IPS-20b (cell line): ENCODE data around the gene LRP2.
"Not testable (repeated sequence)": the region's sequence is repeated elsewhere in the genome, so short reads cannot be mapped to it uniquely, and the experiment has no call there.

Experiments used
- H3K27ac ChIP-seq: one replicate; pipeline ENCODE4 v1.5.1; 2013; ENCODE audit warnings: low read length
- H3K27me3 ChIP-seq: 2 replicates; pipeline ENCODE4 v1.6.1; 2013; ENCODE audit warnings: mild to moderate bottlenecking, low read length, inconsistent platforms; ENCODE audit not compliant: insufficient read depth
- H3K36me3 ChIP-seq: 2 replicates; pipeline ENCODE4 v1.6.1; 2013; ENCODE audit warnings: low read depth, mild to moderate bottlenecking, inconsistent platforms, low read length, moderate library complexity; ENCODE audit not compliant: insufficient read depth
- H3K4me1 ChIP-seq: 2 replicates; pipeline ENCODE4 v1.6.1; 2013; ENCODE audit warnings: mild to moderate bottlenecking, control low read depth, inconsistent platforms, low read length, moderate library complexity; ENCODE audit not compliant: insufficient read depth
- H3K4me3 ChIP-seq: 2 replicates; pipeline ENCODE4 v1.5.1; 2013; ENCODE audit warnings: mild to moderate bottlenecking, low read length, inconsistent platforms
- H3K9ac ChIP-seq: 2 replicates; pipeline ENCODE4 v1.6.1; 2013; ENCODE audit warnings: low read depth, mild to moderate bottlenecking, inconsistent platforms, low read length, moderate library complexity
- H3K9me3 ChIP-seq: 2 replicates; pipeline ENCODE4 v1.6.1; 2013; ENCODE audit warnings: mild to moderate bottlenecking, low read depth, low read length, inconsistent platforms; ENCODE audit not compliant: insufficient read depth

The LRP2 gene

GRCh38 chr2:169291517-169291916 is 70.8 kb downstream of the LRP2 start:
- Histone ChIP-seq H3K9ac (no peak overlapping the region), H3K9me3 (no peaks in the 10 kb centered on the region), H3K27ac (no peak overlapping the region), H3K4me1 (peaks cover 2% of the 10 kb centered on the region; the same call in 1 of the 2 replicates), H3K27me3 (no peaks in the 10 kb centered on the region), H3K36me3 (no peaks in the 10 kb centered on the region), H3K4me3 (no peak overlapping the region)

GRCh38 chr2:169290433-169290832 is 71.9 kb downstream of the LRP2 start:
- Histone ChIP-seq H3K4me3 (no peak overlapping the region), H3K9ac (no peak overlapping the region), H3K36me3 (no peaks in the 10 kb centered on the region), H3K9me3 (no peaks in the 10 kb centered on the region), H3K27me3 (no peaks in the 10 kb centered on the region), H3K4me1 (peaks cover 5% of the 10 kb centered on the region; the same call in 1 of the 2 replicates), H3K27ac (no peak overlapping the region)

- H3K27ac ChIP-seq, result no peak overlapping the region
- no peak overlapping the region for H3K9ac ChIP-seq
- H3K27me3 ChIP-seq, result no peaks in the 10 kb centered on the region
- peaks cover 5% of the 10 kb centered on the region; the same call in 1 of the 2 replicates for H3K4me1 ChIP-seq
- no peaks in the 10 kb centered on the region for H3K9me3 ChIP-seq
- H3K36me3 ChIP-seq, result no peaks in the 10 kb centered on the region
- no peak overlapping the region for H3K4me3 ChIP-seq
Measured at GRCh38 chr2:169287666-169288065, 74.7 kb downstream of the LRP2 start.

DNA sequence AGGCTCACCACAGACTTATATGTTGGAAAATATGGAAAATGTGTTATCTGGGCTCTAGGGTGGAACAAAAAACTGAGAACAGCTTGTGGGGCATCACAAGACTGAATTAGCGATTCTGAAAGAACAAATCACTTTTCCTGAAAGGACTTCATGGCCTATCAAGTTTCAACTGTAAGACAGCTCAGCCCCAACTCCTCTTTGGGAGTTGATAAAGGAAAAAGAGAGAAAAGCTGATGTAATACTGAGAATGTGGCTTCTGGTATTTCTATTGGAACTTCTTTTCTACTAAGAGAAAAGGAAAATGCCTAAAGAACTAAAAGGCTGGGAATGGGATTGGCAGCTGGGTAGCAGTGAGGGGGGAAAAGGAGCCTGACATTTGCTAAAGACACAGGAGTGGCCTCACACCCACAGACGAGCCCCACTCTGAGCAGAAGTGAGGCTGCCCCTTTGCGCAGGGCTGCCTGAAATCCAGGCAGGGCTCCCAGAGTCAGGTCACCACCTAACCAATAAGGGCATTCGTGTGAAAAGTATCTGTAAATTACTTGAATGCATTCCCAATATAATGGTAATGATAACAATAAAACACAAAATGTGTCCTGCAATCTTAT is 75.6 kb downstream of the LRP2 start:
- no peaks in the 10 kb centered on the region for H3K36me3 ChIP-seq
- no peaks in the 10 kb centered on the region for H3K27me3 ChIP-seq
- H3K27ac ChIP-seq, result no peak overlapping the region
- peaks cover 2% of the 10 kb centered on the region; the same call in 1 of the 2 replicates for H3K4me1 ChIP-seq
- no peaks in the 10 kb centered on the region for H3K9me3 ChIP-seq
- H3K9ac ChIP-seq, result no peak overlapping the region
- no peak overlapping the region for H3K4me3 ChIP-seq

- no peak overlapping the region for H3K9ac ChIP-seq
- H3K4me3 ChIP-seq, result no peak overlapping the region
Measured at GRCh38 chr2:169285531-169286235, 76.7 kb downstream of the LRP2 start.

GRCh38 chr2:169280502-169280901 is 81.8 kb downstream of the LRP2 start:
- no peaks in the 10 kb centered on the region for H3K9me3 ChIP-seq

More at GRCh38 chr2:169285531-169286235, 76.7 kb downstream of the LRP2 start:
- peaks cover 2% of the 10 kb centered on the region; the same call in 1 of the 2 replicates for H3K4me1 ChIP-seq
- no peaks in the 10 kb centered on the region for H3K9me3 ChIP-seq
- no peak overlapping the region for H3K27ac ChIP-seq
- H3K36me3 ChIP-seq, result no peaks in the 10 kb centered on the region
- H3K27me3 ChIP-seq, result no peaks in the 10 kb centered on the region

DNA sequence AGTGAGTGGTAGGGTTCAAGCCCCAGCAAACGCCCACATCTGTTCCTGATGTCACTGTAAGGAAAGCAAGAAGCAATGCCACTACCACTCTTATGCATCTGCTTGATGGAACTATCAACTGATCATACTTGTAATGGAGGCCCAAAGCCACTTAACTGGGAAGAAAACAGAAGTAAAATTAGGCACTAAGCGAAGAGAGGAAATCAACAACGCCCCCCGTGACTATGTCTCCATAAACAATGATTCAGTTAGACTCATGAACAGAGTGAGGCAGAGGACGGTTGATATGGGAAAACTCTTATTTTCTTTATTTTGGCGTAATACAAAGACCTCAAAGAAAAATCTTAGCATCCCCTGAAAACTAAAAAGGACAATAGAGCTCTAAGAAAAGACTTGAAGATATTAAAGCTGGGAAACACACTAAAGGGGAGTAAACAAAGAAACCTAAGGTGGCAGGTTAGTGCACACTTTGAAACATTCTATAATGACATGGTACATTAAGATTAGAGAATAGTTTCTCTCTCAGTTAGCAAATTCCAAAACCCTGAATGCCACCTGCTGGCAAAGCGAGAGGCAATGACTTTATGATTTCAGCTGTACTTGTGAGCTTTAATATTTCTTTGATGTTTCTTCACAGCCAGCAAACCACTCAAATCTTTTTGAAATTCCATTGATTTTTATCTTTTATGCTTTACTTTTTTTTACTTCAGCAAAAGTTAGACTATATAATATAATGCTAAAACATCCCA is 86.5 kb downstream of the LRP2 start:
- Histone ChIP-seq H3K4me1 (no peaks in the 10 kb centered on the region), H3K4me3 (no peak overlapping the region), H3K27ac (no peak overlapping the region), H3K36me3 (no peaks in the 10 kb centered on the region), H3K27me3 (no peaks in the 10 kb centered on the region), H3K9me3 (no peaks in the 10 kb centered on the region), H3K9ac (no peak overlapping the region)

More at GRCh38 chr2:169280502-169280901, 81.8 kb downstream of the LRP2 start:
- Histone ChIP-seq H3K4me3 (no peak overlapping the region), H3K36me3 (no peaks in the 10 kb centered on the region), H3K4me1 (no peaks in the 10 kb centered on the region), H3K27me3 (no peaks in the 10 kb centered on the region), H3K27ac (no peak overlapping the region), H3K9ac (no peak overlapping the region)

GRCh38 chr2:169272010-169272409 is 90.3 kb downstream of the LRP2 start:
- Histone ChIP-seq H3K27ac (no peak overlapping the region), H3K9me3 (no peaks in the 10 kb centered on the region), H3K4me1 (no peaks in the 10 kb centered on the region), H3K4me3 (no peak overlapping the region), H3K9ac (no peak overlapping the region), H3K27me3 (no peaks in the 10 kb centered on the region), H3K36me3 (no peaks in the 10 kb centered on the region)

- H3K4me3 ChIP-seq, H3K4me1 ChIP-seq, H3K27me3 ChIP-seq, H3K9me3 ChIP-seq, H3K9ac ChIP-seq, H3K27ac ChIP-seq, H3K36me3 ChIP-seq: not testable (repeated sequence)
Measured at GRCh38 chr2:169270574-169270973, 91.8 kb downstream of the LRP2 start.

GRCh38 chr2:169265591-169265990 is 96.7 kb downstream of the LRP2 start:
- Histone ChIP-seq H3K36me3 (no peaks in the 10 kb centered on the region), H3K4me1 (peaks cover 7% of the 10 kb centered on the region; the same call in 1 of the 2 replicates), H3K4me3 (no peak overlapping the region), H3K27me3 (no peaks in the 10 kb centered on the region), H3K9me3 (no peaks in the 10 kb centered on the region), H3K27ac (no peak overlapping the region), H3K9ac (no peak overlapping the region)

- H3K27me3 ChIP-seq, result no peaks in the 10 kb centered on the region
- H3K9me3 ChIP-seq, result no peaks in the 10 kb centered on the region
- H3K36me3 ChIP-seq, result no peaks in the 10 kb centered on the region
- no peak overlapping the region for H3K9ac ChIP-seq
- no peak overlapping the region for H3K27ac ChIP-seq
- no peak overlapping the region for H3K4me3 ChIP-seq
- H3K4me1 ChIP-seq, result peaks cover 12% of the 10 kb centered on the region
Measured at GRCh38 chr2:169260846-169261642, 101.3 kb downstream of the LRP2 start.
